Stimulated activated CD4-positive, alpha-beta T cell treated with anti-CD3 and anti-CD28 coated beads, Interleukin-1b, Interleukin-23, amount 100 ng/mL, for 24 hours (primary cell): ENCODE data around the gene C17orf67.
"Not testable (repeated sequence)": the region's sequence is repeated elsewhere in the genome, so short reads cannot be mapped to it uniquely, and the experiment has no call there.

ENCODE experiments used
- DNase-seq, 4 experiments: peaks; one replicate each; pipeline ENCODE4 v3.0.0-alpha.2; 2020; ENCODE audit warnings: low read depth in 4 of 4, low spot score in 1 of 4

Gene C17orf67

DNA sequence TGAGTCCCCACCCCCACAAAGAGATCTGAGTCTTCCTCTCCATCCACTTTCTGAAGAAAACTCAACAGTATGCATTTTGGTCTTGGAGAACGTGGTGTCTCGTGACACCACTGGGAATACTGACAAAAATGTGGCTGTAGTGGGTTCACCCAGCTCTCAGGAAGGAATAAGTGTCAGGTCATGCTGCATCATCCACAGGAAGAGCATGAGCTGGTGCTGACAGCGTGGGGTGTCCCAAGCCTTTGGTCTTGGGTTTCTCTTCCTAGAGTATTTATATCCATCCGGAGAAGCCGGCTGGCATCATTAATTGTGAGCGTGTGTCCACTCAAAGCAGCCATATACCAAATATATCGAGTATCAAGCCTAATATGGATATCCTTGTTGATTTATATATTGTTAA lies 55.9 kb downstream of the C17orf67 start:
- DNase-seq, result no peak

GRCh38 chr17:56774650-56775049 lies 59.1 kb downstream of the C17orf67 start:
- DNase-seq, result no peak

DNA sequence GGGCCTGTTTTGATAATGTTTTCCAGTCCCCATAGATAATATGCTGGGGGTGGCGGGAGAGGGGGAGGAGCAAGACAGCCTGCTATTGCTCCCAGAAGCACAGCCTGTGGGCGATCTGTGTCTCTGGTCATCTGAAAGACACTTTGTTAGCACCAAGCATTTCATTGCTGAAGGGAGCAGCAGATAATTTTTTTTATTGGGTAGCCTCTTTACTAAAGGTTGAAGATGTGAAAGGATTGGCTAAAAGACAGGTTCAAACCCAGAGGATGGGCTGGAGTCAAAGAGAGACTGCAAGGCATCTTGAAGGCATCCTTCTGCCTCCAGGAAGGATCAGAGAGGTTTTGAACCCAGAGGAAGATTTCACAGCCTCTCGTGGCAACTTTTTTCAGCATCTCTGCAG lies 60.6 kb downstream of the C17orf67 start:
- DNase-seq, result no peak

GRCh38 chr17:56772442-56772841 lies 61.3 kb downstream of the C17orf67 start:
- DNase-seq, result no peak

- no peak for DNase-seq
Observed at GRCh38 chr17:56771975-56772374, 61.7 kb downstream of the C17orf67 start.

- no peak for DNase-seq
Observed at GRCh38 chr17:56771563-56771962, 62.2 kb downstream of the C17orf67 start.

DNA sequence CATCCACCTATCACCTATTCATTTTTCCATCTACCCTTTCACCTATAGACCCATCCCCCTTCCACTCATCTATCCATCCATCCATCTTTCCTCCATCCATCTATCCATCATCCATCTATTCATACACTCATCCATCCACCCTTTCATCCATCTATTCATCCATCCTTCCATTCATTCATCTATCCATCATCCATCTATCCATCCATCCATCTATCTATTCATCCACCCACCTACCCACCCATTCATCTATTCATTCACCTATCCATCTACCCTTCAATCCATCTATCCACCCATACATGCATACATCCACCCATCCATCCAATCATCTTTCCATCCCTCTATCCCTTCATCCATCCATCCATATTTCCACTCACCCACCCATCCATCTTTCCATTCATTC lies 63.3 kb downstream of the C17orf67 start:
- no peak for DNase-seq

DNA sequence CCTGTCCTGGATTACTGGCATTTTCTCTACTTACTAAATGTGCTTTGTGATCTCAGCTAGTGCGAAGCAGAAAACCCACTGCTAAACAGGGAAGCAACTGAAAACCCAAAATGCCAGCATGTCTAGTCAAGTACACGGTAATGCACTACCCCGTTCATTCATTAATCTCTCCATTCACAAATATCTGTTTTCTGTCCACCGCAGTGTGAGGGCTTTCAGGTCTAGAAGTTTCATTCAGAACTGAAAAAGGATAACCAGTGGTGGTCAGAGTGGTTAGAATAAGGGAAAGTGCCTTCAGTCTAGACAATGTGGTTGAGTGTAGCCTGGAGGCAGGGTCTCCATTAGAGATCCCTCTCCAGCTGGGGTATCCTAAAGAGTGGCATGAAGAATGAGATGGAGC lies 68.3 kb downstream of the C17orf67 start:
- no peak for DNase-seq

DNA sequence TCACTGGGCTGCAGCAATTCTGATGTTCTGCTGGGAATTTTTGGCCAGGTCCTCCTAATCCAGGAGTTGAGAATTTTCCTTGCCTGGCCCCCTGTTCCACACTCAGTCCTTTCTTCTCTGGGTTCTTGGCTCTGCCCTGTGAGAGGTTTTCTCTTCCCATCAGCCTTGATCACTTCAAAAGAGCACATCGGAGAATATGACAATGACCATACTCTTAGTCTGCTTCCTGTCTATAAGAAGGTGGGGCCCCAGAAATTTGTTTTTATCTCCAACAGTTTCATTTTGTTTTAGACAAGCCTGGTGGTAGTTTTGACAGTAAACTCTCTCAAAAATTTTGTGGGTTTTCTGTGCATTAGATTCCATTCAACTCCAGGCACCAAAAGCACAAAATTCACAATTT lies 70.7 kb downstream of the C17orf67 start:
- no peak for DNase-seq

DNA sequence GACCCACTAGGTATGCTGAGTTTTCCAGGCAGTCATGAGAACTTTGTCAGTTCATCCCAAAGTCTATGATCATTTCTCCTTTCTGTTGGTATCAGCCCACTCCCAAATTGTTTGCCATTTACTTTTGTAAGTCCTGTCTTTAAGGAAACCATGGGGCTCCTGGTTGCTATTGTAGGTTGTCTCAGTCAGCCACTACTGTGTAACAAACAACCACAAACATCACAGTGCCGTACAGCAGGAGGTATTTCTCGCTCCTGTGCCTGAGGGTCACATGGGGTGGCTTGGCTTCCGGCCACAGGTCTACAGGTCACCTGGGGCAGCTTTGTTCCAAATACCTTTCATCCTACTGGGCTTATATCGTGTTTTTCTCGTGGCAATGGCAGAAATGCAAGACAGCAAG lies 71.6 kb downstream of the C17orf67 start:
- no peak for DNase-seq

- DNase-seq, result no peak
Observed at GRCh38 chr17:56761387-56761786, 72.3 kb downstream of the C17orf67 start.

DNA sequence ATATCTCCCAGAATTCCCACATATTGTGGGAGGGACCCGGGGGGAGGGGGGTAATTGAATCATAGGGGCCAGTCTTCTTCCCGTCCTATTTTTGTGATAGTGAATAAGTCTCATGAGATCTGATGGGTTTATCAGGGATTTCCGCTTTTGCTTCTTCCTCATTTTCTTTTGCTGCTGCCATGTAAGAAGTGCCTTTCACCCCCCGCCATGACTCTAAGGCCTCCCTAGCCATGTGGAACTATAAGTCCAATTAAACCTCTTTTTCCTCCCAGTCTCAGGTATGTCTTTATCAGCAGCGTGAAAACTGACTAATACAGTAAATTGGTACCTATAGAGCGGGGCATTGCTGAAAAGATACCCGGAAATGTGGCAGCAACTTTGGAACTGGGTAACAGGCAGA lies 76.1 kb downstream of the C17orf67 start:
- DNase-seq, result not testable (repeated sequence)

GRCh38 chr17:56756536-56756935 lies 77.2 kb downstream of the C17orf67 start:
- DNase-seq, result no peak

GRCh38 chr17:56755310-56755709 lies 78.4 kb downstream of the C17orf67 start:
- no peak for DNase-seq

DNA sequence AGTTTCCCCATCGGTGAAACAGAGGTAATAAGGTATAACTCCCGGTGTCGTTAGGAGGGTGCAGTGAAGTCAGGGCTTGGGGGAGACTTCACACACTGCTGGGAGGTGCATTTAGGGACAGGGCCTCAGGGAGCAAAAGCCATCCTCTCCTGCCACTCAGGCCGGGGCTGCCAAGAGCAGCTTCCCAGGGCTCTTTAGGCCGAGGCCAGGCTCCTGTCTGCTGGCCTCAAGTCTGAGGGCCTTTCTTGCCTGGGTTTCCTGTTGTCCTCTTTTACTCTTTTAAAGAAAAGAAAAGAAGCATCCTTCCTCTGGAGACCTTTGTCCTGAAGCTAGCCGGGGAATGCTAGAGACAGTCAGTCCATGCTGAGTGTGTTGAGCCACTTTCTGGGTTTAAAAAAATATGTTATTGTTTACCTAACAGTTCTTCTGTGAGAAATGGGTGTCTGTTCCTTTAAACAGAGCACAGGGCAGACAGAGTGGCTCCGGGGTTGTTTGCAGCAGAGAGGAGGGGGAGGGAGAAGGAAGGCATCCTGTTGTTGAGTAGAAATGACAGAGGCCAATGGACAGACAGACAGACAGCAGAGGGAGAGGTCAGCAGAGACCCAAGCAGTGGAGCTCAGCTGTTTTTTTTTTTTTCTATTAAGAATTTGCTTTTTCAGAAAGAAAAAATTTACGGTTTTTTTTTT lies 79.1 kb downstream of the C17orf67 start:
- no peak for DNase-seq

DNA sequence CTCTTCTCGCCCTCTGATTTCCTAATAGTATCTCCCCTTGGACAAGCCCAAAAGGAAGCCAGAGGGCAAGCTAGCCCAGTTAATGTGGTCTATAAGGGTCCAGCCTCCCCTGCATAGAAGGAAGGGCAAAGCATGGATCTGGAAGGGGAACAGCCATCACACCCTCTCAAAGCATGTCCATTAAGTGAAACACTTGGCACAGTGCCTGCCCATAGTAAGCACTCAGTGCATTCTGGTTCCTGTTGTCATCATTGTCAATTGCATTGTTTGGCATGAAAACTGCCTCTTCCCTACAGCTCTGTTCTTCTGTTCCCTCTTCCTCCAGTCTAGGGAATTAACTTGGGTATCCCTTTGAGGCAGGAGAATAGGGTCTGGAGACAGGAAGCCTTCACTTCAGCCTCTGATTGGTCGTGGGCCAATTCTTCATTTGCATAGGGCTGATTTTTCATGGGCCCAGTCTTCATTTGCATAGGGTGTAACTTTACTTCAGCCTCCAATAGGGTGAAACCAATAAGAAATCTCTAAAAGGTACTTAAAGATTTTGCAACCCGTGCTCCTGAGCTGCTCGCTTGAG lies 81.4 kb downstream of the C17orf67 start:
- no peak for DNase-seq

DNA sequence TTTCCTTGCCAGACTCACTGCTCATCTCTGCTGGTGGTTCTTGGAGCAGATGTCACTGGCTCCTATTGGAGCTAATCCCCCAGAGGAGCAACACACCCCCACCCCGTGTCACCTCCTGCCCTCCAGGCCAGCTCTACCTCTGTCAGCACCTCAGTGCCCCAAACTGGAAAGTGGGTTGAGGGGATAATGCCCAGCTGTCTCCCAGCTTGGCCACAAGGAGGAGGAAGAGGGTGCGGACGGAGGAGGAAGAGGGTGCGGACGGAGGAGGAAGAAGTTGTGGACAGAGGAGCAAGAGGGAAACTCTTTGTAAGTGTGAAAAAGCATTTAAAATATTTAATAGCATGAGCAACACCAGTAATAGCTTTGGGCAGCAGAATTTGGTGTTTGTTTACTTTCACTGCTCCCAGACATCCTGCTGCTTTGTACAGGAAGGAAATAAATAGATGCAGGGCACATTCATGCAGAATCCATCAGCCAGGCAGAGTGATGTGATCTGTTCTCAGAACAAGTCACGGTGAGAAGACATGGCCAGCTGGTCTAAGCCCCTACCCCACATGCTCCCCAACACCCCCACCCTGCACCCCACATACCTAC lies 82.5 kb downstream of the C17orf67 start:
- no peak for DNase-seq

GRCh38 chr17:56744721-56745120 lies 89.0 kb downstream of the C17orf67 start:
- DNase-seq, result no peak

- DNase-seq, result no peak
Observed at GRCh38 chr17:56742601-56743000, 91.1 kb downstream of the C17orf67 start.
